K562 (cell line): ENCODE results near the gene PIH1D1. TPM values are rescaled to one million over a fixed set of nuclear protein-coding genes. Genes with fewer than 3 reads are reported as not detected.

Source experiments
- BHLHE40 ChIP-seq: IDR thresholded peaks from 2 replicates; pipeline ENCODE4 v1.6.1; 2011; ENCODE audit warnings: low read length, improper control_type of control experiment
- CBFA2T2 ChIP-seq: fragments of 450-650 bp; conservative IDR thresholded peaks from 2 replicates; pipeline ENCODE4 v1.6.1; 2017; ENCODE audit warnings: mild to moderate bottlenecking
- GATAD2A ChIP-seq: fragments of 450-650 bp; IDR thresholded peaks from 2 replicates; pipeline ENCODE4 v1.6.1; 2017
- KDM5B ChIP-seq: fragments of 200-600 bp; sonication (generic); IDR thresholded peaks from 2 replicates; pipeline ENCODE4 v1.6.1; 2012; ENCODE audit warnings: low read depth, mild to moderate bottlenecking, moderate library complexity, low read length, control low read depth, inconsistent platforms; ENCODE audit not compliant: insufficient replicate concordance
- MAFK ChIP-seq: IDR thresholded peaks from 2 replicates; pipeline ENCODE4 v1.6.1; 2011; ENCODE audit warnings: low read length, improper control_type of control experiment
- NFATC3 ChIP-seq: fragments of 450-650 bp; IDR thresholded peaks from 2 replicates; pipeline ENCODE4 v1.6.1; 2017; ENCODE audit warnings: mild to moderate bottlenecking
- NR3C1 ChIP-seq: sonication (generic); formaldehyde crosslinking; IDR thresholded peaks from 2 replicates; pipeline ENCODE4 v1.8.1; 2022; ENCODE audit warnings: missing genetic modification reagents
- SMC3 ChIP-seq: conservative IDR thresholded peaks from 2 replicates; pipeline ENCODE4 v1.6.1; 2011; ENCODE audit warnings: low read depth, low read length, improper control_type of control experiment; ENCODE audit not compliant: insufficient read depth
- SP2 ChIP-seq: IDR thresholded peaks from 2 replicates; pipeline ENCODE4 v1.6.1; 2011; ENCODE audit warnings: mild to moderate bottlenecking, low read depth, low read length, moderate library complexity; ENCODE audit not compliant: poor library complexity, severe bottlenecking; ENCODE audit errors: extremely low read depth
- ZFP30 ChIP-seq: fragments of 250-450 bp; sonication (Bioruptor Pico); IDR thresholded peaks from 2 replicates; pipeline ENCODE4 v1.8.0; 2022; ENCODE audit warnings: moderate library complexity, mild to moderate bottlenecking, inconsistent platforms, borderline replicate concordance
- ZNF274 ChIP-seq: IDR thresholded peaks from 2 replicates; pipeline ENCODE4 v1.6.1; 2011; ENCODE audit warnings: low read depth, mild to moderate bottlenecking, low read length, moderate library complexity, borderline replicate concordance
- ZNF347 ChIP-seq: fragments of 450-650 bp; formaldehyde crosslinking; IDR thresholded peaks from 2 replicates; pipeline ENCODE4 v1.4.0; 2020; ENCODE audit warnings: low read depth, mild to moderate bottlenecking, moderate library complexity
- ZNF444 ChIP-seq: fragments of 250-450 bp; sonication (Bioruptor Pico); IDR thresholded peaks from 2 replicates; pipeline ENCODE4 v1.4.0; 2020; ENCODE audit warnings: mild to moderate bottlenecking, moderate library complexity
- polyA plus RNA-seq, 8 experiments: library from polyadenylated mRNA; depleted of rRNA in 4 of 8; stranded (reverse) in 5 of 8; unstranded in 3 of 8; fragments of >200 nt; fragmentation: Nextera tagmentation in 2 of 8; fragmentation: Illumina TruSeq in 1 of 8; extraction: Ambion mirVana in 2 of 8; extraction: Trizol in 1 of 8; gene quantifications; 2 replicates each; pipeline versions ENCODE4 v1.2.1 to v1.2.3, GENCODE V29; 2011 to 2014; ENCODE audit warnings: inconsistent platforms in 1 of 8, missing spikeins in 1 of 8
- total RNA-seq, 7 experiments: library from RNA; depleted of rRNA in 6 of 7; stranded (reverse); fragments of >200 nt in 6 of 7; fragmentation: Illumina TruSeq in 2 of 7; extraction: Trizol in 2 of 7; gene quantifications; 2 replicates each; pipeline versions ENCODE4 v1.2.1 to v1.2.3, GENCODE V29; 2011 to 2021; ENCODE audit warnings: low replicate concordance in 1 of 7
- TF ChIP-seq, protein P1 (sequence below): fragments of 250-450 bp; sonication (Bioruptor Pico); IDR thresholded peaks from 2 replicates; pipeline ENCODE4 v1.4.0; 2020; ENCODE audit warnings: mild to moderate bottlenecking, moderate library complexity
- TF ChIP-seq, protein P2 (sequence below): fragments of 450-650 bp; IDR thresholded peaks from 2 replicates; pipeline ENCODE4 v1.6.1; 2016; ENCODE audit warnings: low read depth, mild to moderate bottlenecking, moderate library complexity
- TF ChIP-seq, protein P3 (sequence below): sonication (generic); formaldehyde crosslinking; IDR thresholded peaks from 2 replicates; pipeline ENCODE4 v1.9.0; 2022; ENCODE audit warnings: mild to moderate bottlenecking, missing genetic modification reagents
- TF ChIP-seq, protein P4 (sequence below): fragments of 250-450 bp; sonication (Bioruptor Pico); IDR thresholded peaks from 2 replicates; pipeline ENCODE4 v1.8.0; 2022; ENCODE audit warnings: inconsistent platforms
- TF ChIP-seq, protein P5 (sequence below): fragments of 250-450 bp; sonication (Bioruptor Pico); IDR thresholded peaks from 2 replicates; pipeline ENCODE4 v1.5.0; 2021
- TF ChIP-seq, protein P6 (sequence below): fragments of 450-650 bp; IDR thresholded peaks from 2 replicates; pipeline ENCODE4 v1.6.1; 2018; ENCODE audit warnings: mild to moderate bottlenecking, low read depth; ENCODE audit not compliant: partially characterized antibody

Gene PIH1D1
- total and polyA plus RNA-seq, 9 of the 15 experiments (the other 6 are each of a cell fraction or from before 2014, with no cell fraction given) = 26.5 to 224 (median 137) TPM

DNA sequence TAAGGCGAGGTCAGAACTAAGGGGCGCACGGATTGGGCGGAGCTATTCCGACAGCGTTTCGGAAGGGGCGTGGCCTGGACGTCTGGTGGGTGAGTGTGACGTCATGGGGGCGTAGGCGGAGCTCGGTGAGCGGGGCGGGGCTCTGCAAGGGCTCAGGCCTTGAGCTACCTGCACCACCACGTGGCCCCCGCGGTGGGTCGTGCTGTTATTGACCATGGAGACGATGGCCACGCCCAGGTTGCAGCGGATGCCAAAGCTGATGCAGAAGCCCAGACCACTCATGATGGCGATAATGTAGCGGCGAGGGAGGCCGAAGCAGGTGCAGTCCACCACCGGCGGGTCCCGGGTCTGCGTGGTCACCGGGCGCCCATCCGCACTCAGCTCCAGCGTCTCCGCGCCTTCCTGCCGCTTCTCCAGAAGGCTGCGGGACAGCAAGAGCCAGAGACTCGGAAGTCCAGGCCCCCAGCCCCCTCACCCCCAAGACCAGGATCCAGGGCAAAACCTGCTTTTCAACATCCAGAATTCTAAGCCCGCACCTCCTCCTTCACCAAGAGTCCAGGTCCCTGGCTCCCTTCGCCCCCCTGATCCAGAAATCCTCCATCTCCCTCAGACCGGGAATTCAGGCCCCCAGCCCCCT lies 15.1 kb downstream of the PIH1D1 start (continued):
- TF ChIP-seq, protein P1, sequence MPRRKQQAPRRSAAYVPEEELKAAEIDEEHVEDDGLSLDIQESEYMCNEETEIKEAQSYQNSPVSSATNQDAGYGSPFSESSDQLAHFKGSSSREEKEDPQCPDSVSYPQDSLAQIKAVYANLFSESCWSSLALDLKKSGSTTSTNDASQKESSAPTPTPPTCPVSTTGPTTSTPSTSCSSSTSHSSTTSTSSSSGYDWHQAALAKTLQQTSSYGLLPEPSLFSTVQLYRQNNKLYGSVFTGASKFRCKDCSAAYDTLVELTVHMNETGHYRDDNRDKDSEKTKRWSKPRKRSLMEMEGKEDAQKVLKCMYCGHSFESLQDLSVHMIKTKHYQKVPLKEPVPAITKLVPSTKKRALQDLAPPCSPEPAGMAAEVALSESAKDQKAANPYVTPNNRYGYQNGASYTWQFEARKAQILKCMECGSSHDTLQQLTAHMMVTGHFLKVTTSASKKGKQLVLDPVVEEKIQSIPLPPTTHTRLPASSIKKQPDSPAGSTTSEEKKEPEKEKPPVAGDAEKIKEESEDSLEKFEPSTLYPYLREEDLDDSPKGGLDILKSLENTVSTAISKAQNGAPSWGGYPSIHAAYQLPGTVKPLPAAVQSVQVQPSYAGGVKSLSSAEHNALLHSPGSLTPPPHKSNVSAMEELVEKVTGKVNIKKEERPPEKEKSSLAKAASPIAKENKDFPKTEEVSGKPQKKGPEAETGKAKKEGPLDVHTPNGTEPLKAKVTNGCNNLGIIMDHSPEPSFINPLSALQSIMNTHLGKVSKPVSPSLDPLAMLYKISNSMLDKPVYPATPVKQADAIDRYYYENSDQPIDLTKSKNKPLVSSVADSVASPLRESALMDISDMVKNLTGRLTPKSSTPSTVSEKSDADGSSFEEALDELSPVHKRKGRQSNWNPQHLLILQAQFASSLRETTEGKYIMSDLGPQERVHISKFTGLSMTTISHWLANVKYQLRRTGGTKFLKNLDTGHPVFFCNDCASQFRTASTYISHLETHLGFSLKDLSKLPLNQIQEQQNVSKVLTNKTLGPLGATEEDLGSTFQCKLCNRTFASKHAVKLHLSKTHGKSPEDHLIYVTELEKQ = no peak
- TF ChIP-seq ZNF347 (CRISPR knock-in tag) (no peak), ZFP30 (CRISPR knock-in tag) (no peak), NFATC3 (no peak), ZNF274 (no peak), CBFA2T2 (no peak), GATAD2A (no peak), SP2 (no peak), KDM5B (no peak), NR3C1 (no peak), SMC3 (0 out of 2 replicates have a peak, but pooled peaks have one; percentile 4), ZNF444 (CRISPR knock-in tag) (no peak), BHLHE40 (no peak), MAFK (no peak)
- TF ChIP-seq, protein P2, sequence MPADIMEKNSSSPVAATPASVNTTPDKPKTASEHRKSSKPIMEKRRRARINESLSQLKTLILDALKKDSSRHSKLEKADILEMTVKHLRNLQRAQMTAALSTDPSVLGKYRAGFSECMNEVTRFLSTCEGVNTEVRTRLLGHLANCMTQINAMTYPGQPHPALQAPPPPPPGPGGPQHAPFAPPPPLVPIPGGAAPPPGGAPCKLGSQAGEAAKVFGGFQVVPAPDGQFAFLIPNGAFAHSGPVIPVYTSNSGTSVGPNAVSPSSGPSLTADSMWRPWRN = no peak
- TF ChIP-seq, protein P3, sequence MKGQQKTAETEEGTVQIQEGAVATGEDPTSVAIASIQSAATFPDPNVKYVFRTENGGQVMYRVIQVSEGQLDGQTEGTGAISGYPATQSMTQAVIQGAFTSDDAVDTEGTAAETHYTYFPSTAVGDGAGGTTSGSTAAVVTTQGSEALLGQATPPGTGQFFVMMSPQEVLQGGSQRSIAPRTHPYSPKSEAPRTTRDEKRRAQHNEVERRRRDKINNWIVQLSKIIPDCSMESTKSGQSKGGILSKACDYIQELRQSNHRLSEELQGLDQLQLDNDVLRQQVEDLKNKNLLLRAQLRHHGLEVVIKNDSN (CRISPR knock-in tag) = peak; percentile 81
- TF ChIP-seq, protein P4, sequence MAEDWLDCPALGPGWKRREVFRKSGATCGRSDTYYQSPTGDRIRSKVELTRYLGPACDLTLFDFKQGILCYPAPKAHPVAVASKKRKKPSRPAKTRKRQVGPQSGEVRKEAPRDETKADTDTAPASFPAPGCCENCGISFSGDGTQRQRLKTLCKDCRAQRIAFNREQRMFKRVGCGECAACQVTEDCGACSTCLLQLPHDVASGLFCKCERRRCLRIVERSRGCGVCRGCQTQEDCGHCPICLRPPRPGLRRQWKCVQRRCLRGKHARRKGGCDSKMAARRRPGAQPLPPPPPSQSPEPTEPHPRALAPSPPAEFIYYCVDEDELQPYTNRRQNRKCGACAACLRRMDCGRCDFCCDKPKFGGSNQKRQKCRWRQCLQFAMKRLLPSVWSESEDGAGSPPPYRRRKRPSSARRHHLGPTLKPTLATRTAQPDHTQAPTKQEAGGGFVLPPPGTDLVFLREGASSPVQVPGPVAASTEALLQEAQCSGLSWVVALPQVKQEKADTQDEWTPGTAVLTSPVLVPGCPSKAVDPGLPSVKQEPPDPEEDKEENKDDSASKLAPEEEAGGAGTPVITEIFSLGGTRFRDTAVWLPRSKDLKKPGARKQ (CRISPR knock-in tag) = no peak
- TF ChIP-seq, protein P5, sequence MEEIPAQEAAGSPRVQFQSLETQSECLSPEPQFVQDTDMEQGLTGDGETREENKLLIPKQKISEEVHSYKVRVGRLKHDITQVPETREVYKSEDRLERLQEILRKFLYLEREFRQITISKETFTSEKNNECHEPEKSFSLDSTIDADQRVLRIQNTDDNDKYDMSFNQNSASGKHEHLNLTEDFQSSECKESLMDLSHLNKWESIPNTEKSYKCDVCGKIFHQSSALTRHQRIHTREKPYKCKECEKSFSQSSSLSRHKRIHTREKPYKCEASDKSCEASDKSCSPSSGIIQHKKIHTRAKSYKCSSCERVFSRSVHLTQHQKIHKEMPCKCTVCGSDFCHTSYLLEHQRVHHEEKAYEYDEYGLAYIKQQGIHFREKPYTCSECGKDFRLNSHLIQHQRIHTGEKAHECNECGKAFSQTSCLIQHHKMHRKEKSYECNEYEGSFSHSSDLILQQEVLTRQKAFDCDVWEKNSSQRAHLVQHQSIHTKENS = no peak
- TF ChIP-seq, protein P6, sequence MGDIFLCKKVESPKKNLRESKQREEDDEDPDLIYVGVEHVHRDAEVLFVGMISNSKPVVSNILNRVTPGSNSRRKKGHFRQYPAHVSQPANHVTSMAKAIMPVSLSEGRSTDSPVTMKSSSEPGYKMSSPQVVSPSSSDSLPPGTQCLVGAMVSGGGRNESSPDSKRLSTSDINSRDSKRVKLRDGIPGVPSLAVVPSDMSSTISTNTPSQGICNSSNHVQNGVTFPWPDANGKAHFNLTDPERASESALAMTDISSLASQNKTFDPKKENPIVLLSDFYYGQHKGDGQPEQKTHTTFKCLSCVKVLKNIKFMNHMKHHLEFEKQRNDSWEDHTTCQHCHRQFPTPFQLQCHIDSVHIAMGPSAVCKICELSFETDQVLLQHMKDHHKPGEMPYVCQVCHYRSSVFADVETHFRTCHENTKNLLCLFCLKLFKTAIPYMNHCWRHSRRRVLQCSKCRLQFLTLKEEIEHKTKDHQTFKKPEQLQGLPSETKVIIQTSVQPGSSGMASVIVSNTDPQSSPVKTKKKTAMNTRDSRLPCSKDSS = no peak
